NCI-H146 treated with DMSO at 0.1 percent for 48 hours (cell line): ENCODE results near the gene HEMK1.

Experiments used
- DNase-seq: peaks from one replicate; lab custom pipeline; 2025; ENCODE audit not compliant: unreplicated experiment; lab: John Stamatoyannopoulos, UW

The HEMK1 gene

DNA sequence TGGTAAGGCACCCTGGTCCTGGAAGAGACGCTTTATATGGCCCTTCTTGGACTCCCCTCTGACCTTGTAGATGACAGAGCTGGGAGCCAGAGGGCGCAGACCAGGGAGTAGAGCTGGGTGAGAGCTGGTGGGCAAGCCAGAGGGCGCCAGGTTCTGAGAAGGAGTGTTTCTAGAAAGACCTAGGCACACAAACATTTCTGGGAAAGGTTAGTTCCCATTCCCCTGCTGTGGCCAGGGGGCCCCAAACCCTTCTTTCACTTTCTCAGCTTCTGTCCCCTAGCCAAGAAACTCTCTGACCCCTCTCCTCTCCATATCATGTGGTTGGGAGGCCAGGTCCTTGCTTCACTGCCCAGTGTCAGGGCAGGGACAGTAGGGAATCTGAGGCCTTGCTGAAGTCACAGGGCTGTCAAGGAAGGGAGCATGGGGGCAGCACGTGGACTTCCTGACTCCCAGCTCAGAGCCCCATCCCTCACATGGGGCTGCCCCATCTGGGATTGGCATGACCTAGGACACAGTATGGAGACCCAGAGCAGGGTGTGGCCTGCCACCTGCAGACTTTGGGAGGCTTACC is 3.6 kb downstream of the HEMK1 start:
- DNase-seq, result no peak

DNA sequence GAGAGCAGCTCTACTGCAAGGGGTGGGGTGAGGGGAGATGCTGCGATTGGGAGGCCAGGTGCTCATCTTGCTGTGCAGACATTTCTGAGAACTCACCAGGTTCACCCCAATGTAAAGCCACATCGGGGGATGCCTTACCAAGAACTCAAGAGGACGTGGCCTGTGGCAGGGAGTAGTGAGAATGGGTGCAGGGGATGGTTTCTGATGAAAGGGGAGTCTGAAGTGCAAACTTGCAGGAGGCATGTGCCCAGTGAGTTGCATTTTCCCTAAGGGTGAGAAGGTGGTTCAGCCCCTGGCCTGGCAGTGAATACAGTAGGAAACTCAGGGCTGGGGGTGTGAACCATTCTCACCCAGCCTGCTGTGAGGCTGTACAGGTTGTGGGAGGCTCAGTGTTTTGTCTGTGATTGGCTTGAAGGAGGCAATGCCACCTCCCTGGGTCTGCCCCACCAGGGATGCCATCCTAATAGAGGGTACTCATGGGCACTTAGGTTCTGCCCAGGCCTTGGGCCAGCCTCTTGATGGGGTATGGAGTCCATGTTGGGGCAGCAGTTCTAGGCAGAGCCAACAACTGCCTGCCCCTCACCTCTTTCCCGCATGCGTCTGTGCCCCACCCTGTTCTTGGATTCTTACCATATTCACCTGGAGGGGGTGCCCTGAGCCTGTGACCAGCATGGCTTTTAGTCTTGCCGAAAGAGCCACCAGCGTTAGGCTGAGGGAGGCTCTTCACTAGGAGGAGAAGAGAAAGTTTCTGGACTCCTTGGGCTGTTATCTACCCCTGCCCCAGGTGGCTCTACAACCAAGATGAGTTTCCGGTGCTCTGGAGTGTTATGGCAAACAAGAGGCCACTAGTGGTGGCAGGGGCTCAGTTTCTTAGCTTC is 4.5 kb downstream of the HEMK1 start:
- no peak for DNase-seq

- no peak for DNase-seq
Observed at GRCh38 chr3:50574444-50574831, 5.1 kb downstream of the HEMK1 start.

- no peak for DNase-seq
Observed at GRCh38 chr3:50575372-50575771, 6.0 kb downstream of the HEMK1 start.

DNA sequence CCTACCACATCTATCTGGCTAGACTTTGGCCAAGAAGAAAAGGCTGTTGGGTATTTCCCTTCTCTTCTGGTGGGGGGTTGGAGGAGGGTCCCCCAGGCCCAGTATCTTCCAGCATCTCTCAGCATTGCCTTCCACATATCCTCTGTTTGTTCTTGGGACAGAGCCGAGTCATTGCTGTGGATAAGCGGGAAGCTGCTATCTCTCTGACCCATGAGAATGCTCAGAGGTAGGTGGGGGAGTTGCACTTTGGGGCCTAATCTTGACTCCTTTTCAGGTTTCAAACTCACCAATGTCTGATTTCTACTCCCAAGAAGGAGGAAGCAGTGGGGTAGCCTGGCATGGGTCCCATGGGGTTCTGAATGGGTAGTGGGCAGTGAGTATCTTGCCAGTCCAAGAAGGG is 8.0 kb downstream of the HEMK1 start:
- DNase-seq, result no peak

DNA sequence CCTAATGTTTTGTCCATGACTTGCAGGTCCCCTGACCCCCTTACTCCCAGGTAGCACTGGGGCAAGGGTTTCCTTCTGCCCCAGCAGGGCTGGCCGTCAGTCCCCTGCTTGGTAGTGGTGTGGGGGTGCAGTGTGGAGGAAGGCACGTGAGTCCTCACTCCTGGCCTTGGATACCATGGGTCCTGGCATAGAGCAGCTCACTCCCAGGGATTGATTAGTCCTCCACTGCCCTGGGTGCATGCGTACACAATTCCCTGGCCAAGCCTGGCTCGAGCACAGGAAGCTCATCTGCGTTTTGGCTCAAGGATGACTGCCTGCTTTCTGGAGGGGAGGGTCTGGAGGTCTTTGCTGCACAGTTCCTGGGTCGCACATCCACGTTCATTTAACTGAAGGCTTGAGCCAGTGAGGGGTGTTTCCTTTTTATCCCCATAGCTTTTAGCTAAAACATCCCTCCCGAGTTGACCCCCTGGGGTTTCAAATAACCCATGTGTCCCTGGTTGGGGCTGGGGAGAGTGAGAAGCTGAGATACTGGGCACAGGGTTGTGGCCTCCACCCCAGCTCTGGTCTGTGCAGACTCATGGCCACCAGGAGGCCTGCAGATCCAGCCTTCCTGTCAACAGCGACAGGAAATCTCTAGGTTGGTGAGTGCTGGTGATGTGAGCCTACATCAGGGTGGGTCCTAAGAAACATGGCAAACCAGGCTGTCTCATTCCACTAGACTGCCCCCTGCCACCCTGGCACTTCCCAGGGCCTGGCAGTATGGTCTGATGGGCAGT is 11.5 kb downstream of the HEMK1 start:
- DNase-seq, result no peak

GRCh38 chr3:50581459-50581842 is 12.1 kb downstream of the HEMK1 start:
- no peak for DNase-seq

DNA sequence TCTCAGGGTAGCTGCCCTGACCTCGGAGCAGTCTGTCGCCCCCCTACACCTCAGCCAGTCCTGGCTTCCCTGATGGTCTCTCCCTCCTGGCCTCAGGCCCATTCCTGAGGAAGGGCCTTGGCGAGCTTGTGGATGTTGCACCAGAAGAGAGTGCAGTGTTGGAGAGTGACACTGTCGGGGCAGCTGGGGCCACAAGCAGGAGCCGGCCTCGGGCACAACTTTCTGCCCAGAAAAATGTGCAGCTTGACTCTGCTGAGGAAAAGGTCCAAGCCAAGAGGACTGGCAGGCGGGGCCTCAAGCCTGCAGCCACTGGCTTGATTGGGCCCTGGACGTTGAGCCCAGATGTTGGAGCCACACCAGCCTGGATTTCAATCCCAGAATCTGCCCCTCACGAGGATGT is 12.8 kb downstream of the HEMK1 start:
- no peak for DNase-seq

GRCh38 chr3:50583897-50584296 is 14.6 kb downstream of the HEMK1 start:
- DNase-seq, result no peak

DNA sequence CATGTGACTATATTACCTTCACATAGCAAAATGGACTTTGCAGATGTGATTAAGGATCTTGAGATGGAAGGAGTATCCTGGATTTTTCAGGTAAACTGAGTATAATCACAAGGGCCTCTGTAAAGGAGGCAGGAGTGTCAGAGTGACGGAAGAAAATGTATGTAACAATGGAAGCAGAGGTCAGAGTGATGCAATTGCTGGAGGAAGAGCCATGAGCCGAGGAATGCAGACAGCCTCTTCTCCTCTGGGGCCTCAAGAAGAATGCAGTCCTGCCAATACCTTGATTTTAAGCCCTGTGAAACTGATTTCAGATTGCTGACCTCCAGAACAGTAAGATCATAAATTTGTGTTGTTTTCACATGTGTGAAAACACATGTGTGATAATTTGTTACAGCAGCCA is 15.1 kb downstream of the HEMK1 start:
- DNase-seq, result no peak

- no peak for DNase-seq
Observed at GRCh38 chr3:50585919-50586762, 16.8 kb downstream of the HEMK1 start.

- no peak for DNase-seq
Observed at GRCh38 chr3:50586763-50587070, 17.4 kb downstream of the HEMK1 start.

DNA sequence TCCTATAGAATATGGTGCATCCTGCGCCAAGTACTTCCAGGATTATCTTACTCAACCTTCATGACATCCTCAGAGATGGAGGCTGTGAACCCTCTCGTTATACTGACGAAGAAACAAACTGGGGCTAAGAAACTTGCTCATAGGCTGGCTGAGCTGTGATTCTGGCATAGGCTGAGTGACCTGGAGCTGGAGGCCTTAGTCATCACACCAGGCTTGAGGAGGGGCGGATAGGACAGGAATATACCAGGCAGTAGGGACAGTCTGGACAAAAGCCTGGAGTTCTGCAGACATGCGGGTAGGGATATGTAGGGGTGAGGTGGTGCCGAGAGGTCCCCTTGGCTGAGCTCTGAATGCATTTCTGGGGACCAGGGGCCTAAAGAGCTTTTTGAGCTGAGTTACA is 18.1 kb downstream of the HEMK1 start:
- no peak for DNase-seq

GRCh38 chr3:50587806-50588758 is 18.8 kb downstream of the HEMK1 start:
- no peak for DNase-seq

DNA sequence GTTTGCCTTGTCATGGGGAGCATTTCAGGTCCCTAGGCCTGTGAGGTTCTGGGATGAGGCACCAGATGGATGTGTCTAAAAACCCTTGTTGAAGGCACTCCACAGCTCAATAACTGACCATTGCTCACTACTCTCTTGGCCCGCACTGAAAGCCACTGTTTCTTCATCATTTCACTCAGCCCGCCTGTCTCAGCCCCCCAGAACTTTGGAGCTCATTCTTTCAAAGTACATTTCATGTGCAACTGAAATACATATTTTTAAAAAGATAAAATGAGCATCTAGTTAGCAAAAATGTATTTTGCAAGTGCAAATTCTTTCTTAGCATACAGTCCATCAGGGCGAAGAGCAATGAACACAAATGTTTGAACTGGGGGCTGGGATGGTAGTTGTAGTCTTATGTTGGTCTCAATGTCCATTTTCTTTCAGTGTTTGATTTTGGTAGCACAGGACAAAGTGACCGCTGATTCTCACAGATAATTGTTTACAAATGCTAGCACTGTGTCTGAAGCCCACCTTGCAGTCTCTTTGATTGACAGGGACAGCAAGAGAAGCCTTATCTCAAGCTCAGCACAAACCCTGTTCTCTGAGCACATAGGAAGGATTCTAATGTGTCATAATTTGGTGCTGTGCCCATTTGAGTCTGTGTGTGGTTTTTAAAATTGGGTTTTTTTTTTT is 19.6 kb downstream of the HEMK1 start:
- DNase-seq, result no peak

DNA sequence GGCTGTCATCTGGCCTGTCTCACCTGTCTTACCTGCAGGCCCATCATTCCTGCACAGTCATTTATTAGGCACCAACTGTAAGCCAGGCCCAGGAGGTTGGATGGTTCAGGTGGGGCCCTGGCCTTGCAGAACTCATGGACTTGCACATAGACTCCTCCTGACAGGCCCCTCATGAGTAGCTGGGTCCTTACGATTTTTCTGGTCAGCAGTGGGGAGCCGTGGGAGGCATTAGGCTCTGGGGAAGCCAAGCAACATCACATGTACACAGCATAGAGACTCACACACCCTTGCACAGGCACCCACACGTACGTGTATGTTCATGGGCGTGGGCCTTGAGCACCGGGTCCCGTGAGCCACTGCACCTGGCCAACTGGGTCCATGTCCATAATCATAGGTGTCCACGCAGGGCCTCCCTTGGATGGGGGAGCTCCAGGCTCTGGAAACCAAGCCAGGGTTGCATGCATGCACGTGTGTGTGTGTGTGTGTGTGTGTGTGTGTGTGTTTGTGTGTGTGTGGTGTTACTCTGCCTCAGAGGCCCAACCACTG is 21.9 kb downstream of the HEMK1 start:
- no peak for DNase-seq

- no peak for DNase-seq
Observed at GRCh38 chr3:50592568-50592967, 23.2 kb downstream of the HEMK1 start.

DNA sequence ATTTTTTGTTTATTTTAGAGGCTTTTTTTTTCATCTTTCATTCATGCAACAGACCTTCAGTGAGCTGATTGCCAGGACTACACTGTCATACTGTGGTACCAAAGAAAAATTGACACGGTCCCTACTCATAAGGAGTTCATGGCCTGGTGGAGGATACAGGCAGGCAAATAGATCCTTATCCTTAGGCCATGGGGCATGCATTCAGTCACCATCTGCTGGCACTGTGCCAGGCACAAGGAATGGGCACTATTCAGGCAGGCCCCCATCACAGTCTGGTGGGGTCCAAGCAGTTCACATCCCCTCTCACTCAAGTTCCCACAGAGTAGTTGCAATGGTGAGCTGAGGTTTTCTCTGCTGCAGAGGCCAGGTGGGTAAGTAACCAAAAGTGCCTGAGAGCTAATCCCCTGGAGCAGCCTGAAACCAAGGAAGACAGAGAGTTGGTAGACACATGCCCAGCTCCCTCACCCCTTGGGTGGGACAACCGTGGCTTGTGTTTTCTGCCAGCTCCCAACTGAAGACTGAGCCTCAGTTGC is 25.0 kb downstream of the HEMK1 start:
- DNase-seq, result no peak

DNA sequence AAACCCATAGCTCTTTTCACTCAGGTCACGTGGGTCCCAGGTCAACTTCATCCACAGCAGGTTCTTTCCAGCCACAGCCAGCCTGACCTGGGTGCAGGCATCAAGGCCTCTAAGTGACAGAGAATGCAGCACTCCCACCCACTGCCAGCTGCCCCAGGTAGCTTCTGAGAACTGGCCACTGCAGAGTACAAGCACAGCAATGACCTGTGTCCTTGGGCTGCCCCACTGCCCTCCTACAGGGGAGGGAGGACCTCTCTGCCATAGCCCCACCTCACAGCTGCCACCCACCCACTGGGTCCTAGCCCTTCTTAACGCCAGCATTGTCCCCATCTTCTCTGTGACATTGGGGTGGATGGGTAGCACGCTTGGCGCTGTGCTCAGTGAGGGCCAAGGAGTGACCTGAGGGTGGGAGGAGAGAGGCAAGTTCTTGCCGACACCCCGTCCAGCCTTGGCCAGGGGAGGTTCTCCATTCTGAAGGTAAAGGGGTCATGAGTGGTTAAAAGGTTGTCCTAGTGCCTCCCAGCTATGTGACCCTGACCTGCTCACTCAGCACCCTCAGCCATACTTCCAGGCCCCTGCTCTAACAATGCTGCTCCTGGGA is 29.9 kb downstream of the HEMK1 start:
- DNase-seq, result no peak
